PC-9 (cell line): ENCODE results near the gene LCLAT1. TPM values are rescaled to one million over a fixed set of nuclear protein-coding genes. Genes with fewer than 3 reads are reported as not detected.

Experiments used
- BruUV-seq: library from RNA; stranded (reverse); fragments of 400-500 nt; replicated peaks from 2 replicates; lab custom pipeline; 2021; lab: Mats Ljungman, UMichigan
- CTCF ChIA-PET: fragments of 300-600 bp; sonication (Branson Sonifier 250); formaldehyde crosslinking; loops from one replicate; lab custom pipeline; 2022; ENCODE audit warnings: antibody characterized with exemption; lab: Charles Lee
- POLR2A ChIA-PET: fragments of 300-600 bp; sonication (Branson Sonifier 250); formaldehyde crosslinking; loops from one replicate; lab custom pipeline; 2022; ENCODE audit warnings: antibody characterized with exemption; ENCODE audit not compliant: unreplicated experiment; lab: Charles Lee
- DNase-seq, 2 experiments: peaks; one replicate each; pipeline versions ENCODE4 v3.0.0 to v3.0.0-alpha.2; 2015 to 2022; ENCODE audit warnings: mixed read lengths in 1 of 2
- H2AFZ ChIP-seq: fragments of 200-600 bp; sonication (generic); 2 replicates; pipeline ENCODE4 v1.8.1; 2017; ENCODE audit warnings: antibody characterized with exemption
- H3F3A ChIP-seq: fragments of 200-600 bp; sonication (generic); 2 replicates; pipeline ENCODE4 v1.8.1; 2017; ENCODE audit warnings: antibody characterized with exemption, mild to moderate bottlenecking, low read depth; ENCODE audit not compliant: insufficient read depth
- H3K27ac ChIP-seq: fragments of 200-600 bp; sonication (generic); 2 replicates; pipeline ENCODE4 v1.6.1; 2016; ENCODE audit warnings: mixed run types
- H3K27me3 ChIP-seq: fragments of 200-600 bp; sonication (generic); 2 replicates; pipeline ENCODE4 v1.6.1; 2016; ENCODE audit warnings: low read depth, mixed run types; ENCODE audit not compliant: insufficient read depth
- H3K36me3 ChIP-seq: fragments of 200-600 bp; sonication (generic); 2 replicates; pipeline ENCODE4 v1.6.1; 2016; ENCODE audit warnings: low read depth, mixed run types
- H3K4me1 ChIP-seq: fragments of 200-600 bp; sonication (generic); replicated peaks from 2 replicates; pipeline ENCODE4 v1.6.1; 2016; ENCODE audit warnings: mixed run types; ENCODE audit not compliant: insufficient read depth
- H3K4me2 ChIP-seq: fragments of 200-600 bp; sonication (generic); 2 replicates; pipeline ENCODE4 v1.6.1; 2017; ENCODE audit warnings: mixed run types
- H3K4me3 ChIP-seq: fragments of 200-600 bp; sonication (generic); 2 replicates; pipeline ENCODE4 v1.6.1; 2016; ENCODE audit warnings: mixed run types
- H3K79me2 ChIP-seq: fragments of 200-600 bp; sonication (generic); 2 replicates; pipeline ENCODE4 v1.6.1; 2017; ENCODE audit warnings: low read depth, mixed run types
- H3K9me2 ChIP-seq: fragments of 200-600 bp; sonication (generic); 2 replicates; pipeline ENCODE4 v1.8.1; 2017; ENCODE audit warnings: mild to moderate bottlenecking; ENCODE audit not compliant: insufficient read depth
- H3K9me3 ChIP-seq: fragments of 200-600 bp; sonication (generic); 2 replicates; pipeline ENCODE4 v1.8.1; 2016; ENCODE audit warnings: low read depth; ENCODE audit not compliant: insufficient read depth
- H4K20me1 ChIP-seq: fragments of 200-600 bp; sonication (generic); 2 replicates; pipeline ENCODE4 v1.8.1; 2017; ENCODE audit not compliant: insufficient read depth
- EZH2 ChIP-seq: fragments of 200-600 bp; sonication (generic); IDR thresholded peaks from 2 replicates; pipeline ENCODE4 v1.8.0; 2017; ENCODE audit warnings: antibody characterized with exemption, low read depth
- intact Hi-C: fragments of 100-400 bp; cut with micrococcal nuclease; formaldehyde crosslinking; loops from one replicate; pipeline ENCODE4 v1.10.0; 2022; ENCODE audit not compliant: unreplicated experiment
- total RNA-seq: library from RNA; stranded (reverse); gene quantifications from 2 replicates; pipeline ENCODE4 v1.2.3, GENCODE V29; 2021
- TF ChIP-seq, protein P1 (sequence below): fragments of 200-600 bp; sonication (generic); conservative IDR thresholded peaks from 2 replicates; pipeline ENCODE4 v1.6.1; 2017; ENCODE audit warnings: mixed run types, antibody characterized with exemption, mild to moderate bottlenecking, moderate library complexity

Gene LCLAT1
- total RNA-seq, 1 experiment from 2014 or later: 35.7 TPM

DNA sequence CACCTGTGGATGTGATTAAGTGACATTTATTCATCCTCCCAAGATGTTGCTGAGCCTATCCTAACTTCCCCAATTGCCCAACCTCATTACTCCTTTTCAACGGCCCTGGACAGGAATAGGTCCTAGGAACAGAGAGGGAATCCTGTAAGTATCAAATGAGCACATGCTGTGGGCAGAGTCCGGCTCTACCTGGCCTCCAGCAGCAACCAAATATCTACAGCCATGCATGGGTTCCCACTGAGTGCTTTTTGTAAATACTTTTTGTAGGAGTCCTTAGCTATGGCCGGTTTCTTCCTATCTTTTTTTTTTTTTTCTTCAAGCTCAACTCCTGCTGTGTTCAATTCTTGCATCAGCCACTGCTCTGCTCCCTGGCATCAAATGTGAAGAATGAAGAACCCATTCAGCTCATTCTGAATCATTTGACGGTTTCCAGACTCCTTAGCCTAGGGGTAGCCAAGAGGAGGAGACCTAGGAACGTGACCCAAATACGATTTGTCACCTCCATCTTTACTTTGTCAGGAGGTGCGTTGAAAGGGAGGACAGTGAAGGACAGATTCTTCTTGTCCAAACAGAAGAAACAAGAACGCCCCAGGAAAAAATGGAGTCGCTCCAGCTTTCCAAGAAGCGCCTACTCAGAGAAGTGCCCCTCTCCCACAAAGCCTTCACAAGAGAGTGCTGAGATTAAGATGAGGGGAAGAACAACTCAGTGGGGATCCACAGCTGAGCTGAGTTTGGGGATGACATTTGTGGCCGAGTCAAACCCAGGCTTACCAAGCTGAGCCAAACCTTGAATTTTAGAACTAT lies 46.7 kb upstream of the LCLAT1 start:
- Histone ChIP-seq H3K79me2 (no peaks in the 10 kb centered on the region), H3K27ac (no peak overlapping the region), H3K4me1 (peaks cover 10% of the 10 kb centered on the region), H3K9me2 (no peaks in the 10 kb centered on the region), H3K36me3 (no peaks in the 10 kb centered on the region), H2AFZ (no peak overlapping the region), H3F3A (peaks cover 6% of the 10 kb centered on the region; the same call in 1 of the 2 replicates), H4K20me1 (no peaks in the 10 kb centered on the region), H3K27me3 (no peaks in the 10 kb centered on the region), H3K4me2 (no peak overlapping the region), H3K9me3 (no peaks in the 10 kb centered on the region), H3K4me3 (no peak overlapping the region)
- intact Hi-C loops: no loop called here
- no peak for DNase-seq
- ChIA-PET POLR2A (interaction anchor here (0.5 kb wide), 1 partner anchor 16 kb away, joined by 3 read pairs; no protein-coding TSS in a partner anchor), CTCF (no interaction called here)
- TF ChIP-seq EZH2: no peak
- TF ChIP-seq, protein P1, sequence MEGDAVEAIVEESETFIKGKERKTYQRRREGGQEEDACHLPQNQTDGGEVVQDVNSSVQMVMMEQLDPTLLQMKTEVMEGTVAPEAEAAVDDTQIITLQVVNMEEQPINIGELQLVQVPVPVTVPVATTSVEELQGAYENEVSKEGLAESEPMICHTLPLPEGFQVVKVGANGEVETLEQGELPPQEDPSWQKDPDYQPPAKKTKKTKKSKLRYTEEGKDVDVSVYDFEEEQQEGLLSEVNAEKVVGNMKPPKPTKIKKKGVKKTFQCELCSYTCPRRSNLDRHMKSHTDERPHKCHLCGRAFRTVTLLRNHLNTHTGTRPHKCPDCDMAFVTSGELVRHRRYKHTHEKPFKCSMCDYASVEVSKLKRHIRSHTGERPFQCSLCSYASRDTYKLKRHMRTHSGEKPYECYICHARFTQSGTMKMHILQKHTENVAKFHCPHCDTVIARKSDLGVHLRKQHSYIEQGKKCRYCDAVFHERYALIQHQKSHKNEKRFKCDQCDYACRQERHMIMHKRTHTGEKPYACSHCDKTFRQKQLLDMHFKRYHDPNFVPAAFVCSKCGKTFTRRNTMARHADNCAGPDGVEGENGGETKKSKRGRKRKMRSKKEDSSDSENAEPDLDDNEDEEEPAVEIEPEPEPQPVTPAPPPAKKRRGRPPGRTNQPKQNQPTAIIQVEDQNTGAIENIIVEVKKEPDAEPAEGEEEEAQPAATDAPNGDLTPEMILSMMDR: no peak
- BruUV-seq: no TSS peak

- H3K4me1 ChIP-seq: peaks cover 10% of the 10 kb centered on the region
- no peak overlapping the region for H3K4me3 ChIP-seq
- no peaks in the 10 kb centered on the region for H3K27me3 ChIP-seq
- no peak for TF ChIP-seq EZH2
- TF ChIP-seq, protein P1: no peak
- no peak for DNase-seq
- POLR2A ChIA-PET: no interaction called here
- H3K9me3 ChIP-seq: no peaks in the 10 kb centered on the region
- no peak overlapping the region for H3K27ac ChIP-seq
- H3K4me2 ChIP-seq: no peak overlapping the region
- intact Hi-C loops: no loop called here
- no TSS peak for BruUV-seq
- no peaks in the 10 kb centered on the region for H3K79me2 ChIP-seq
- no peaks in the 10 kb centered on the region for H3K36me3 ChIP-seq
- no peaks in the 10 kb centered on the region for H4K20me1 ChIP-seq
- H2AFZ ChIP-seq: no peak overlapping the region
- H3K9me2 ChIP-seq: no peaks in the 10 kb centered on the region
- peaks cover 6% of the 10 kb centered on the region; the same call in 1 of the 2 replicates for H3F3A ChIP-seq
- CTCF ChIA-PET: no interaction called here
Measured at GRCh38 chr2:30402441-30403182, 44.4 kb upstream of the LCLAT1 start.

DNA sequence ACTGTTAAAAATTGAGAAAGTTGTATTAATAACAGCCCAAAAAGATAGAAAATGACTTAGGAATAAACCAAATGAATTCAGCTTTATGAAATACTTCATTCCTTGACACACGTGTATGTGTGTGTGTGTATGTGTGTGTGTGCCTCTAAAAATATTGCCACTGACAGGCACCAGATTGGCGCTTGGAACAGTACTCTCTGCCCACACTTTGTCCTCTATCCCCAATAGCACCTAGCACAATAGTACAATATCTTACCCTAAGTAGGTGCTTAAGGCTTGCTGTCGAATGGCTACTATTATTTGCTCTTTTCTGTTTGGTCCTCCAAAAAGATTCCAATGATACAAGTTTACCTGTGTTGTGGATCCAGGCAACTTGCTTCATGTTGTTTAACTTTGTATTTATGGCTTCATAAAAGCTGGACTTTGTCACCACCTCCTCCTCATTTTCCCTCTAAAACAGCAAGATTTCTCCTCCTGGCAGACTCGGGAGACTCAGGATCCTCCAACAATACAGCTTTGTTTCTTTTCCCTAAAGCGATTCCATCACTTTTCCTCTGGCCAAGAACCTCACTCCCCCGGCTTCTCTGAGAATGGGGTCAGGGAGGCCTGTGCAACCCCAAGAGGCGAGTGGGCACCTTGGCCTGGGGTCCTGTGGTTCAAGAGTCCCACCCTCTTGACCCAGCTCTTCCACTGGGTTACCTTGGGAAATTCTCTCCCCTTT lies 43.3 kb upstream of the LCLAT1 start:
- ChIA-PET POLR2A (no interaction called here), CTCF (no interaction called here)
- DNase-seq: no peak
- no peak overlapping the region for H2AFZ ChIP-seq
- no TSS peak for BruUV-seq
- no peak overlapping the region for H3K4me3 ChIP-seq
- H3K4me2 ChIP-seq: no peak overlapping the region
- no peaks in the 10 kb centered on the region for H3K9me3 ChIP-seq
- no peaks in the 10 kb centered on the region for H3K9me2 ChIP-seq
- H3K27me3 ChIP-seq: no peaks in the 10 kb centered on the region
- no peak for TF ChIP-seq EZH2
- TF ChIP-seq, protein P1: no peak
- H3F3A ChIP-seq: no peaks in the 10 kb centered on the region
- no peak overlapping the region for H3K27ac ChIP-seq
- H3K36me3 ChIP-seq: no peaks in the 10 kb centered on the region
- no peaks in the 10 kb centered on the region for H4K20me1 ChIP-seq
- no peaks in the 10 kb centered on the region for H3K79me2 ChIP-seq
- peaks cover under 1% of the 10 kb centered on the region; the same call in 1 of the 2 replicates for H3K4me1 ChIP-seq
- intact Hi-C loops: no loop called here
